HG03575 (cell line): ENCODE results near the gene TUBB1.

Experiments
- ATAC-seq: cut with Tn5 transposase; IDR thresholded peaks from one replicate; pipeline ENCODE4 v1.9.1; 2021; ENCODE audit not compliant: unreplicated experiment, insufficient number of reproducible peaks, low FRiP score; ENCODE audit errors: extremely low read depth

TUBB1 gene

GRCh38 chr20:58987790-58988564 lies 31.3 kb upstream of the TUBB1 start:
- no peak for ATAC-seq

- no peak for ATAC-seq
Observed at GRCh38 chr20:58988565-58988882, 30.7 kb upstream of the TUBB1 start.

DNA sequence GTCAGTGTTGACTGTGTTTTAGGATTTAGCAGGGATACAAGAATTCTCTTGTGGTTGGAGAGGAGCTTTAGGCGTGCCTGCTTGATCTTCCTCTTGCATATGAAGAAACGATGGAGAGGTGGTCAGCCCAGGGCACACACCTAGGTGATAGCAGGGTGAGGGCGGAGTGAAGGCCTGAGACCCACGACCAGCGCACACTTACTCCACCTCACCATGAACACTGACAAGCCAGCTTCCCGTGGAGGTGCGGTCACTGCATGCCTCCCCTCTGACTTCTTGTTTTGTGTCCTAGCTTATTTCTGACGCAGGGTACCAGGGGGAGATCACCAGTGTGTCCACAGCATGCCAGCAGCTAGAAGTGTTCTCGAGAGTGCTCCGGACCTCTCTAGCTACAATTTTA lies 30.0 kb upstream of the TUBB1 start:
- no peak for ATAC-seq

DNA sequence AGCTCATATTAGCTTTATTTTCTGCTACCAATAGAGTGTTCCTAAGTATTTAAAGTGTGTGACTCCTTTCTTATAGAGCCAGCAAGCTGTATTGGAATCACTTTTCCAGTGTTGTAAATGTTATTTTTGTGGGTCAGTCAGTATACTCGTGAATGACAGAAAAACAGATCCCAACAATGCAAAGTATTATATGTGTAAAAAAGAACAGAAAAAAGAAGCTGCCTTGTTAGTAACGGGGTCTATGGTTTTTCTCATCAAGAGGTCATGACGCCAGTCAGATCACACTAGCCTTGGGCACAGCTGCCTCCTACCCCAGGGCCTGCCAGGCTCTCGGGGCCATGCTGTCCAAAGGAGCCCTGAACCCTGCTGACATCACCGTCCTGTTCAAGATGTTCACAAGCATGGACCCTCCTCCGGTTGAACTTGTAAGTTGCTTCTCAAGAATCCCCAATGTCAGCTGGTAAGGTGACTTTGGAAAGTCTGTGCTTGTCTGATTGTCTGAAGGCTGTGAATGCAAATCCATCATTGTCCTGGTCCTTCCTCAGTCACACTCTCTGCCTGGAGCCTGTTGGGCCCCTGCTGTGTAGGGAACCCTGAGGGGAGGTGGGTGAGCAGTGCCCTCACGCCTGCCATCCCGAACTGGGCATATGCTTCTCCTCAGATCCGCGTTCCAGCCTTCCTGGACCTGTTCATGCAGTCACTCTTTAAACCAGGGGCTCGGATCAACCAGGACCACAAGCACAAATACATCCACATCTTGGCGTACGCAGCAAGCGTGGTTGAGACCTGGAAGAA lies 28.4 kb upstream of the TUBB1 start:
- no peak for ATAC-seq

DNA sequence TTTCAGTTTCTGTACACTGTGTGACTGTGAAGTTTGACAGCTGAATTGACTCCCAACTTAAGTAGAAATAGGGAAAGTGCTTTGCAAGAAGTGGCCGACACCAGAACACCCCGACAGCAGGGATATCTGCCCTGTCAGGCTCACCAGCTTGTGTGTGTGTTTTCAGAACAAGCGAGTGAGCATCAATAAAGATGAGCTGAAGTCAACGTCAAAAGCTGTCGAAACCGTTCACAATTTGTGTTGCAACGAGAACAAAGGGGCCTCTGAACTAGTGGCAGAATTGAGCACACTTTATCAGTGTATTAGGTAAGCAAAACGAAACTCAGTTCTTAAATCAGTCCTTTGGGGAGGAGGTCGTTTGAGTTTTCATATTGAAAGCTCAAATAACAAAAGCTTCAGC lies 27.5 kb upstream of the TUBB1 start:
- ATAC-seq: no peak

GRCh38 chr20:58992911-58993310 lies 26.3 kb upstream of the TUBB1 start:
- no peak for ATAC-seq

GRCh38 chr20:58993332-58994248 lies 25.6 kb upstream of the TUBB1 start:
- ATAC-seq: no peak

GRCh38 chr20:58994390-58995159 lies 24.7 kb upstream of the TUBB1 start:
- ATAC-seq: no peak

DNA sequence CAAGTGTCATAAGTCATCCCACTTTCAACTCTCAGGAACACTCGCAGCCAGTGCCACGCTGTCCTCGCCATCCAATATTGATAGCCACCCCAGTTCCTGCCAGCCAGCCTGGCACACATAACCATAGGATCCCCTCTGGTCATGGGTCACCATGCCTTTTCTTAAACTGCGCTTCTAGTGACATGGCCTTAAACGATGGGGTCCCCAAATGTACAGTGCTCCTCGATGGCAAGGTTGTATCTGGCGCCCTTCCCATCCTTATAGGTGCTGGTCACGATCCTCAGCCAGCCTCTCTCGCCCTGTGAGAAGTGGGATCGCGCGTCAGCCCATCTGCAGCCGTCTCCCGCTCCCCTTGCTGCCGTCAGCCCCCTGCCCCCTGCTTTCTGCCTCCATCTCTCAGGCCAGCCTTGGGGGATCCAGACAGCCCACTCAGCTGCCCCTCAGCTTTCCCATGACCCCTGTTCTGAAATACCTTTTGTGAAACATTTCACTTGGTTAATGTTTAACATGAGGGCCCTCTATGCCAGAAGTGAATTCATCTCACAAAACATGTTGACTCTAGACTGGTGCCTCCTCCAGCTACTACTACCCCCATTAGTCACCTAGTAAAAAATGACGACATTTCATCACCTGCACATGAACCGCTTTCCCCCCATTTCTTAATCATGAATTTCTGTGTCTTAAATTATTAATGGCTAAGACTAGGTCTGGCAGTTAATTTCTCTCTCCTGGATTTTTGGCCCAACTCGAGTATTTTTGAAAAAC lies 23.6 kb upstream of the TUBB1 start:
- no peak for ATAC-seq

GRCh38 chr20:58996226-58996611 lies 23.0 kb upstream of the TUBB1 start:
- no peak for ATAC-seq

GRCh38 chr20:58997141-58997770 lies 22.0 kb upstream of the TUBB1 start:
- no peak for ATAC-seq

- no peak for ATAC-seq
Observed at GRCh38 chr20:58998656-58999055, 20.6 kb upstream of the TUBB1 start.

DNA sequence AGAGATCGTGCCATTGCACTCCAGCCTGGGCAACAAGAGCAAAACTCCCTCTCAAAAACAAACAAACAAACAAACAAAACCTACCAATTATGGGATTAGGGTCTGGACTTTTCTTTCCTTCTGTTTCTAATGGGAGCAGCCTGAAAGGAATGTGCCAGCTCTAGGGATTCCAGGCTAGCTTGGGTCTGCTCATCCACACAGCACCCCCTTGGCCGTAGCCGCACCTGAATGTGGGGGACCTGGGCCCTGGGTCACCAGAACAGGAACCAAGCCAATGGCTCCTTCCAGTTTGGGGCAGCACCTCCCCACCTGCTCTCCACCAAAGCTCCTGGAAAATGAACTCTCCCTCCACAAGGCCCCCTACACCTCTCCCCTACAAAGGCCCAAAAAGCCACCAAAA lies 18.9 kb upstream of the TUBB1 start:
- no peak for ATAC-seq

GRCh38 chr20:59001068-59001448 lies 18.2 kb upstream of the TUBB1 start:
- ATAC-seq: no peak

DNA sequence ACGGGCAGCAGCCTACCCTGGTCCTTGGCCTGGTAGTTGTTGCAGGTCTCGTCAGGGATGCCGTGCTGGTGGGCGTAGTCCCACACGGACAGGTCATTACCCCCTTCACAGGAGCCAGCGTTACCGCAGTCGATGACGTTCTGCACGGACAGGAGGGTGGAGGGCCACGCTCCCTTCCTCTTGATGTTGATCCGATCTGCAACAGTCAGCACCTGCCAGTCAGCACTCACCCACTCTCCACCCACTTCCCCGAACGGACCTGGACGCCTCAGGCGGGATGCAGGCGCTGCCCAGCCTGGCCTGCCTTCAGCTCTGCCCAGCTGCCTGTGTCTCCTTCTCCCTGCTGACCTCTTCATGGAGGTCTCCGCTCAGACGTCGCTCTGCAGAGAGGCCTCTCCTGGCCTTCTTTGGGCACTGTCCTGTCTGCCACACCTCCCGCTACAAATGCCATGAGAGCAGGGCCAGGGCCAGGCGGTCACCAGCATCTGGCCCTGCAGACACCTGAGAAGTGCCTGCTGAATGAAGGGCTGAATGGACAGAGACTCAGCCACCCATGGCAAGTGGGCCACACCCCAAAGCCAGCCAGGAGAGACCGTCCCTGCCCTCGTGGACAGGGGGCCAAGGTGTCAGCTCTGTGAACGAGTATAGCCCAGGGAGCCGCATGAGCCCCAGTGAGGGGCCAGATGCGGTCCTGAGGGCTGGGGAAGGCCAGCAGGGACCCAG lies 17.6 kb upstream of the TUBB1 start:
- ATAC-seq: no peak

DNA sequence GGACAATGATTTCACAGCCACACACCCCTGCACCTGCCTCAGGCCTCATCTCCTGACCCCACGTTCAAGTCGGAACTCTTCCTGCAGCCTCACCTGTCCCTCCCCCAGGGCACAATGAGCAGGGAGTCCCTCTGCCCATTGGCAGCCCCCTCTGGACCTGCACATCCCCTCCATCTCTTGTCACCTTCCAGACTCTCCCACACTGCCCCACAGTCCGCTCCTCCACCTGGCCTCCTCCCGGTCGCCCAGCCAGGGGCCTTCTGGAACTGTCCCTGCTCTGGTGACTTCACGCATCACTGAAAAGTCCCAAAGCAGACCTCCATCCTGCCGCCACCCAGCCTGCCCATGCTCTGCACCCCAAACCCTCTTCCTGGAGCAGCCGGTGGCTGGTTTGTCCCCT lies 16.8 kb upstream of the TUBB1 start:
- no peak for ATAC-seq

DNA sequence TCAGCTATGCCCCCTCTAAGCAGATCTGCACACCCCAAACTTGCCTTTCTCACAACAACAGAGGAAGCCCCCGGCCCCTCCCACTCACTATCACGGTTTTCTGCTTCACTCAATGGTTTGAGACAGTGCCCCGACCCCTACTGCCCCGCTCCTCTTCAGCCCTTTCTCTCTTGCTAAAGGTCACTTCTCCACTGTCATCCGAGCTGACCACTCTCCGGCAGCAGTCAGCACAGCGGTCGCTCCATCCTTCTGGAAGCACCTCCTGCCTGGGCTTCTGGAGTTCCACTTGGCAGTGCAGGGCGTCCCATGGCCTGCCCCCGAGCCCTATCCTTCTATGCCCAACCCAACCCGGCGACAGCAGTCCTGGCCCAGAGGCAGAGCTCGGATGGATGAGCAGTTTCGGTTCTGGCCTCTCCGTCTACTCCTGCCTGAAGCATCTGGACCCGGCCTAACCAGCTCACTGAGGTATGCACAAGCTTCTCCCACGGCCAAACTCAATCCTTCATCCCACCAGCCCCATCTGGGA lies 16.3 kb upstream of the TUBB1 start:
- ATAC-seq: no peak
